HG03280 (cell line): ENCODE data around the gene CDA.

Experiments
- ATAC-seq: cut with Tn5 transposase; IDR thresholded peaks from one replicate; pipeline ENCODE4 v1.9.1; 2021; ENCODE audit warnings: mild to moderate bottlenecking, moderate library complexity; ENCODE audit not compliant: unreplicated experiment

CDA gene

DNA sequence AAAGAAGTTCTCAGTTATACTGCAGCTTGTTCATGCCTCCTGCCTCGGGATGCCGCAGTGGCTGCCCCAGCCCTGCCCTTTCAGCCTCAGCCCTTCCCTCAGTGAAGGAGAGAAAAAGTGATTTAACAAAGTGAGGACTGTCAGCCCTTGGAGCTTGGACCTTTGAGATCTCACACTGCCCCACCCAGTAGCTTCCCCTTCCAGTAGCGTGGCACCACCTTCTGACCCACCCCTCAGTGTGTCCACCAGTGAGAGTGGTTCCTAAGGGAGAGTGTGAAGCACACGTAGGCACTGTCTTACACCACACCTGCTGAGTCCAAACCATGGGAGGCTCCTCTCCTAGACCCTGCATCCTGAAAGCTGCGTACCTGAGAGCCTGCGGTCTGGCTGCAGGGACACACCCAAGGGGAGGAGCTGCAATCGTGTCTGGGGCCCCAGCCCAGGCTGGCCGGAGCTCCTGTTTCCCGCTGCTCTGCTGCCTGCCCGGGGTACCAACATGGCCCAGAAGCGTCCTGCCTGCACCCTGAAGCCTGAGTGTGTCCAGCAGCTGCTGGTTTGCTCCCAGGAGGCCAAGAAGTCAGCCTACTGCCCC, at the start of gene CDA:
TSS of gene CDA (plus strand) at position 464 of the 592 bp plus-strand sequence. CDS start at position 497, 33 bp downstream.
- ATAC-seq, result no peak

DNA sequence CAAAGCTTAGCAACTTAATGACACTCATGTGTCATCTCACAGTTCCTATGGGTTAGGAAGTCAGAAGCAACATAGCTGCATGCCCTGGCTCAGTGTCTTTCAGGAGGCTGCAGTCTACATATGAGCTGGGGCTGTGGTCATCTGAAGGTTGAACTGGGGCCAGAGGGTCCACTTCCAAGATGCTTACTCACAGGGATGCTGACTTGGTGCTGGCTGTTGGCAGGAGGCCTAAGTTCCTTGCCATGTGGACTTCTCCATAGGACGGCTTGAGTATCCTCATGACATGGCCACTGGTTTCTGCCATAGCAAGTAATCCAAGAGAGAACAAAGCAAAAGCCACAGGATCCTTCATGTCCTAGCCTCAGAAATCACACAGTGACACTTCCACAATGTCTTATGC, 48.6 kb upstream of the CDA start:
- ATAC-seq, result no peak

DNA sequence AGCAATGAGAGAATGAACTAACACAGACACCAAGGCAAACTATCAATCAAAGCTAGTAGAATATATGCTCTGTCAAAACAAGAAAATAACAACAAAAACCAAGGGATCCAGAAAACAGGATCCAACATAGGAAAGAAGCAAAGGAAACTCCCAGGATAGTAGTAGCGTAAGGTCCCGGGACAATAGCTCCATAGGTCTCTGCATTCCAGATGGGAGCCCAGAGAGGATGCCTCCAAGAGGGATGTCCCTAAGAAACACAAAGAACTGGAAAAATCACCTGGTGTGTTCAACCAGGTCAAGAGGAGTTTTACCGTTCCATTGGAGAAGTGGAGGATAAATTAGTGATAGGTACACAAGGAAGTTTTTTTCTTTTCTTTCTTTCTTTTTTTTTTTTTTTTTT, 42.3 kb upstream of the CDA start:
- no peak for ATAC-seq

DNA sequence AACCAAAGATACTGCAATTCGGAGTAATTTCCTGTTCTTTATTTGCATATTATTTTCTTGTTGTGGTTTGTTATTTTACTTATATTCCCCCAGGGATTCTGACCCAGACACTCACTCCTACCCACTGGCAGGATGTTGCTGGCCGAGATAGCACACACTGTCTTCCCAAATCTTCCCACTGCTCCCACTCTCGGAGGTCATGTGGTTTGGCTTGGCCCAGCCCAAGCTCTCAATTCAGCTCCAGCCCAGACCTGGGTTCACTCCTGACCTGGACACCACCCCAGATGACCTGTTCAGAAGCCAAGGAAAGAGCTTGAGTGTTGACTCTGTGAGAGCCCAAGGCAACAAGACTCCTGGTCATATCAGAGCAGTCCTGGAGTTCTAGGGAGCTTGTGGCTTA, 37.7 kb upstream of the CDA start:
- ATAC-seq, result no peak

DNA sequence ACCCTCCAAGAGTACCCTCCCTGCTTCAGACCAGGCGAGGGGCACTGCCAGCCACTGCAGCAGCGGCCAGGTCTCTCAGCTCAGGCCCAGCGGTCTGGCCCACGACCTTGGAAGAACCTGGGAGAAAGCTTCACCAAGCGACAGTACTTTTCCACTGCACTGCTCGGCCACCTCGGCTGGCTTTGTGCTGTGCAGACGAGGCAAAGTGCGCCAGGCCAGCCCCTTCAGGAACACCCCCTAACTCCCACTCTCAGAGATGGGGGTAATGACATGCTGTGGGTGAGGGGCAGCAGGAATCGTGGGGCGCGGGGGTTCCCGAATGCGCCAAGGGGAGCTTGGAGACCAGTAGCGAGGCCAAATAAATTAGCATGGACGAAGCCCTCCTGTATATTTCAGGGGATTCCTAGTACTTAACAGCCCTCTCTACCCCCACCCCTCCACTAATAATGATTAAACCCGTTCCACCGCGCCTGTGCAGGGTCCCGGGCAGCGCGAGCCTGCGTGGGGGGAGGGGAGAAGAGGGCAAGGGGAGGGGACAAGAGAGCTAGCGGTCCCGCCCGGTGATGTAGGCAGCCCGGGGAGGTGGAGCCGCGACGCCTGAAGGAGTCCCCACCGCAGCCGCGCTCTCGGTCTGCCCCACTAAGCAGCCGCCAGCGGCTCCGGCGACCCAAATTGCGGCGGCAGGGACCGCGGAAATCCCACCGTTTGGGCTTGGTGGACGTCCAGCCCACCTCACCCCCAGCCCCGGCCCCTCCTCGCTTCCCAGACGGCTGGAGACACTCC, 36.8 kb upstream of the CDA start, which contains the start of gene FAM43B:
TSS of gene FAM43B (plus strand) at position 629 of the 783 bp plus-strand sequence. CDS start 401 bp downstream, outside the sequence.
- ATAC-seq, result no peak

DNA sequence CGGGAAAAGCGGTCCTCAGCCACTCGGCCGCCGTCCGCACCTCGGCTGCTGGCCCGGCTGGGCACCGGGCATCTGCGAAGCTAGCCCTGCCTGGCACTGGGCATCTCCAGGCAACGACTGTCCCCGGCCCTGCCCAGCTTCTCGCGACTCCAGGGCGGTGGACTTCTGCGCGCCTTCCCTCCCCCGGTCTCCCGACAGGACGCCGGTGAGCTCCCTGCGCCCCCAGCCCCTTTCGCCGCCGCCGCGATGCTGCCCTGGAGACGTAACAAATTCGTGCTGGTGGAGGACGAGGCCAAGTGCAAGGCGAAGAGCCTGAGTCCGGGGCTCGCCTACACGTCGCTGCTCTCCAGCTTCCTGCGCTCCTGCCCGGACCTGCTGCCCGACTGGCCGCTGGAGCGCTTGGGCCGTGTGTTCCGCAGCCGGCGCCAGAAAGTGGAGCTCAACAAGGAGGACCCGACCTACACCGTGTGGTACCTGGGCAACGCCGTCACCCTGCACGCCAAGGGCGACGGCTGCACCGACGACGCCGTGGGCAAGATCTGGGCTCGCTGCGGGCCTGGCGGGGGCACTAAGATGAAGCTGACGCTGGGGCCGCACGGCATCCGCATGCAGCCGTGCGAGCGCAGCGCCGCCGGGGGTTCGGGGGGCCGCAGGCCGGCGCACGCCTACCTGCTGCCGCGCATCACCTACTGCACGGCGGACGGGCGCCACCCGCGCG, 36.0 kb upstream of the CDA start:
- ATAC-seq, result no peak

DNA sequence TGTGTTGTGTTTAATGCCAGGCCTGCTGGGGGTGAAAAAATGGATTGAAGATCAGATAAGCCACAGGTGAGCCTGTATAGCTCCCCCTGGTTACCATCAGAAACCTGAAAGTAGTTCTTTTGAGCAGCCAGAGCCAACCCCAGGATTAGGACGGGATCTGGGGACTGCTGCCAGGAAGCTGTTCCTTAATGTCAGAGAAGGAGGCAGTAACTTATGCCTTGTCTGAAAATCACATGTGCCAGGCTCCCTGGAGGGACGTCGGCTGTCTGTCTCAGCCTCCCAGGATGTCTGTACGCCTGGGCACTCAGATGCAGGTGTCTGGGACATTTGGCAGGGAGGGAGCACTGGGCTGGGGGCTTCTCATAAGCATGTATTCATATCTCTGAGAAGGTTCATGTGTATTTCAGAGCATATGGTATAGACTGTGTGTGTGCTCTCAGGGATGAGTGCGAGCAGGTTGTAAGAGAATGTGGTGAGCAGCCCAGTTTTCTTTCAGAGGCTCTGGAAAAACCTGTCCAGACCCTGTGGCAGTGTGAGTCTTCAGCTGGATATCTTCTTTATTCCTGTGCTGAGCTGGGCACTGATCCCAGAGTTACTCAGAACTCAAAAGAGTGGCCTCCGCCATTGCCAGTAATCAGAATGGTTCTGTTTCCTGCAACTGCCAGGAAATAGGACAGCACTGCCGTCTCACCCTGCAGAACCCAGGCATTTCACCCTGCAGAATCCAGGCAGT, 33.7 kb upstream of the CDA start:
- ATAC-seq, result no peak

DNA sequence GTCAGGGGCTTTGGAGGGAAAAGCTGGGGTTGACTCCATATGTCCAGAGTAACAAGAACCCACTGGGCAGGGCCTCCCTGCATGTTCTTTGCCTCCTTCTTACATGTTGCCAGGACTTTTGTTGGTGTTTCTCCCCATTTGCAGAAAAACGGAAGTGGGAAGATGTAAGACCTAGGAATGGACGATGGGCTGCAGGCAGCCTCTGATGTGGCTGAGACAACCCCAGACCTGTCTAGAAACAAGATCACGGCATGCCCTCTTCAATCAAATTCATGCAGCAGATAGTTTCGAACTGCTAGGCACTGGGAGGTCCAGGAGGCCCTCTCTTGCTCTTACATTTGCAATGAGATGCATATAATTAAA, 33.2 kb upstream of the CDA start:
- ATAC-seq, result no peak

DNA sequence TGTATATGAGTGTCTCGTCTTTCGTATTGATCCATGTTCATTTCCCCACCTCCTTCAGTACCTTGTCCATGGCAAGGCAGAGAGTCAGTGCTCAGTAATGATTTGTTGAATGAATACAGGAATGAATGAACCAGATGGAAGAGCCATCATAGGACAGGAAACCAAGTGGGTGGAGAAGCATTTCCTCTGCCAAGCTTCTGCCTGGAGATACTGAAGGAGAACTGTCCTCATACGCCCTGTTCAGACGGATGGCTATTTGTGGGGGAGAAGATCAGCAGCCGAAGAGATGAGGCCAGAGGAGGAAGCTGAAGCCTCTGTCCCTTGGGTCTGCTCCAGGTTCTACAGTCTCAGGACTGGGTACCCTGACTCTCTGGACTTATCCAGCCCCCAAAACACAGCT, 30.7 kb upstream of the CDA start:
- no peak for ATAC-seq

DNA sequence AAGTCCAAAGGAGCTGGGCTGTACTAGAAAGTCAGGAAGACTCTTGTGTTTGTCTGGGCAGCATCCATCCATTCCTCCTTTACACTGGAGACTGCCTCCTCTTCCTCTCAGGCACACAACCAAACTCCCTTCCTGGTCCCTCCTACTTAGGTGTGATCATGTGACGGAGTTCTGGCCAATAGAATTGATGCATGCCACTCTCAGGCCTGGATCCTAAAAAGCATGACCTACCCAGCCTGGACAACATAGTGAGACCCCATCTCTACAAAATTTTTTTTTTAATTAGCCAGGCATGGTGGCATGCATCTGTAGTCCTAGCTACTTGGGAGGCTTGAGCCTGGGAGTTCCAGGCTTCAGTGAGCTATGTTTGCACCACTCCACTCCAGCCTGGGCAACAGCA, 27.9 kb upstream of the CDA start:
- no peak for ATAC-seq

DNA sequence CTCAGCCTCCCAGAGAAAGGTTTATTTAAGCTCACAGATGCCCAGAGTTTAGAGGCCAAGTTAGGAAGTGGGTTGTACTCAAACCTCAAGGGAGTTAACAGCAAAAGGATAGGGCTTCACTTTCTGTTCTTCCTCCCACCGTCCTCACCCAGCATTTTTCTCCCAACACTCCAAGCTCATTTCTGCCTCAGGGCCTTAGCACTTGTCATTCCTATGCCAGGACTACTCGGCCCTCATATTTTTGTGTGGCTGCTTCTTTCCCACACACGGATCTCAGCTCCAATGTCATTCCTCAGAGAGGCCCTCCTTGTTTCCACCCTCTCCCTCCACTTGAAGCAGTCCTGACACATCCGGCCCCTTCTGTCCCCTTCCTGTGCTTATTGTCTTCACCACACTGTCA, 23.7 kb upstream of the CDA start:
- ATAC-seq, result no peak

DNA sequence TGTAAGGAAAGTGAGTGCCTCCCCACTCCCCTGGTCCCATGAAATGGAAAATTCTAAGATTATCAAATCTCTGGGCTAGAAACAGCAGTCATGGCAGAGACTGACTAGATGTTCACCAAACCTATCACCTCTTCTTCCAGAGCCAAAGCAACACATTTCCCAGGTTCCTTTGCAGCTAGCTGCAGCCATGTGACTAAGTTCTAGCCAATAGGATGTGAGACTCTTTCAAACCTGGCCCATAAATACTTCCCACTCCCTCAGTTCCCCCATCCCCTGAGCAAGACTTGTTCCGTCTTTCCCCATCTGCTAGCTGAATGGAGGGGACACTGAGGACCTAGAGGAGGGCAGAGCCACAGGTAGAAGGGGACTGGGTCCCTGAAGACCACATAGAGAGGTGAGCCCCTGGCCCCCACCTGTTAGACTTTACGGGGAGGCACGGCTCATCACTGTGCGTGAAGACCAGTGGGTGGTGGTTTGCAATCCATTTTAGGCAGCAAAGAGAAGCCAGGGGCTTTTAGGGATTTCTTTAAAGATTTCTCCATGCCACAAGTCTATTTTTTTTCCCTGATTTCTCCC, 19.3 kb upstream of the CDA start:
- ATAC-seq, result no peak

DNA sequence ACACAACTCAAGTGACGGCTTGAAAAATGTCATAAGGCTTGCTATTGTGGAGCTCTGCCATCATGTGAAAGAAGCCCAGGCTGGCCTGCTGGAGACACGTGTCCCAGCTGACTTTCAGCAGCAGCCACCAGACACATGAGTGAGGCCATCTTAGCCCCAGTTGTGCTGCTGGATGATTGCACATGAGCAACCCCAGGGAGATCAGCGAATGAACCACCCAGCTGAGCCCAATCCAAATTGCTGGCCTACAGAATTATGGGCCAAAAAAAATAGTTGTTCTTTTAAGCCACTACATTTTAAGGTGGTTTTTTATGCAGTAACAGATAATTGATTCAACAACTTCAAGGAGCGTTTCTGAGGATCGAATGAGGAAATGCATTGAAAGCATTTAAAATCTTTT, 17.5 kb upstream of the CDA start:
- no peak for ATAC-seq

DNA sequence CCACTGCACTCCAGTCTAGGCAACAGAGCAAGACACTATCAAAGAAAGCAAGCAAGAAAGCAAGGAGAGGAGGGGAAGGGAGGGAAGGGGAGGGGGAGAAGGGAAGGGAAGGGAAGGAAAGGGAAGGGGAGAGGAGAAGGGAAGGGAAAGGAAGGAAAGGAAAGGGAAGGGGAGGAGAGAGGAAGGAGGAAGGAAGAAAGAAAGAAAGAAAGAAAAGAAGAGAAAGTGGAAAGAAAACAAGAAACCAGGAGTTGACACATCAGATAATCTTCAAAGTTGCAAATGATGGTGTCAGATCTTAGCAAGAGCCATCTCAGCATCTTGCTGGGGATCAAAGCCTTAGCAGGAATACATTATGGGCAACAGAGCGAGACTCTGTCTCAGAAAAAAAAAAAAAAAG, 14.9 kb upstream of the CDA start:
- ATAC-seq, result no peak

DNA sequence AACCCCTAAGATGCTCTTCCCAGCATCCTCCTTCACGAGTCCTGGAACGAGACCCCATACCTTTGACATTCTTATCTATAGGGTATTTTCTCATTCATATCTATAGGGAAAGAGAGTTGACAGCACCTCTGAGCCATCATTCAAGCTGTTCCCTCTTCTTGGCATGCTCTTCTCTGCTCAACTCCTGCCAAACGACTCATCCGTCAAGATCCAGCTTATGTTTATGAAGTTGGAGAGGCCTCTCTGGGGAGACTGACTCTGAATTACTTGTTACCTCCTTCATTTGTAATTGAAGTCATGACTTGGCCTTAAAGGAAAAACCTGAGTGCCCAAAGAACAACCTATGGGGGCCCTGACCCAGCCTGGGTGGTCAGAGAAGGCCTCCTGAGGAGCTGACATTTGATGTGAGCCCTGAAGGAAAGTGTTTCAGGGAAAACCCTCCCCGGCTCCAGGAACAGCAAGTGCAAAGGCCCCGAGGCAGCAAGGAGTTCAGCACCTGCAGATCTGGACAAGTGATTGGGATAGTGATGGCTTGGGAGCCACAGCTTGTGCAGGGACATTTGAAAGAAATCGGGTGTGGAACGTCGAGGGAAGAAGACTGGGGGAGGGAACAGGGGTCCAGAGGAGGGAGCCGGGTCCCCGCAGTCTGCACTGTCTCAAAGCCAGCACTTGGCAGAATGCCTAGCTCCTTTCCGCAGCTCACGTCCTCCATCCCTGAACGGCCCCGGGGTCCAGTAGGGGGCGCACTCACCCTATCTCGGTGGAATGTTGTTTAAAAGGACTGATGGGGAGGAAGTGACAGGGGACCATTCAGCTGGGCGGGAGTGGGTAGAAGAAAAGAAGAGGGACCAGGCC, 14.0 kb upstream of the CDA start:
- no peak for ATAC-seq

DNA sequence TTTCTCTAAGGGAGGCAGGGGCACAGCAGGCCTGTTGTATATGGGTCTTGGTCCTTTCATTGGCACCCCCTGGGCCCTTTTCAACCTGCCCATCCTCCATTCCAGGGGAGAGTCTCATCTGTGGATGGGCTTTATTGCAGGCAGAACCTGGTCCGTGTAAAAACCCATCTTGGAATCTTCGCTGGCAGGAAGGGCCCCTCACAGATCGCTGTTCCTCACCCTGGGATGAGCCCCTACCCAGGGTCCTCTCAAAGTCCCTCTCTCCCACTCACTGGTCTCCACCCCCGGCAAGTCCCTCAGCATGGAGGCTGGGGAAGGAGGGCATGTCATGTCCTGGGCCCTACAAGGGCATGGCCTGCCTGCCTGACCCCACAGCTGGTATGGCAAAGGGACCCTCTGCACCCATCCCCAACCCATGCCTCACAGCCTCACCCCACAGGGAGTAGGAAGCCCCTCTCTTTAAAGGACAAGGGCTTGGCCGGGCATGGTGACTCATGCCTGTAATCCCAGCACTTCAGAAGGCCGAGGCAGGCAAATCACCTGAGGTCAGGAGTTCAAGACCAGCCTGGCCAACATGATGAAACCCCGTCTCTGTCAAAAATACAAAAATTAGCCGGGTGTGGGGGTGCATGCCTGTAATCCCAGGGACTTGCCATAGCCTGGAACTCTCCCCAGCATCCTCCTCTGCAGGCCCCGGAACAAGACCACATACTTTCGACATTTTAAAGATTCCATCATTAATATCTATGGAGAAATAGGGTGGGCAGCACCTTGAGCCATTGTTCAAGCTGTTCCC, 13.2 kb upstream of the CDA start:
- no peak for ATAC-seq

DNA sequence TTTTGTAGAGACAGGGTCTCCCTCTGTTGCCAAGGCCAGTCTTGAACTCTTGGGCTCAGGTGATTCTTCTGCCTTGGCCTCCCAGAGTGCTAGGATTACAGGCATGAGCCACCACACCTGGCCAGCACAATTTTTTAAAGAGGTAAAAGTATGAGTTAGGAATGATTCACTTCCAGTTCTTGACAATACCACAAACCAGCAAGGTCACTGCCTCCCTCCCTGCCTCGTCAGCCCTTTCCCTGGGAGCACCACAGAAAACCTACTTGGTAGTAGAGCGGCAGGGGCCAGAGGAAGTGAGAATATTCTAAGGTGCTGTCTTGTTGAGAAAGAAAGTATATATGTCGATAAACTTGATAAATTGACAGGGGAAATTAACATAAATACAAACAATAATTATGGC, 10.8 kb upstream of the CDA start:
- ATAC-seq, result no peak

DNA sequence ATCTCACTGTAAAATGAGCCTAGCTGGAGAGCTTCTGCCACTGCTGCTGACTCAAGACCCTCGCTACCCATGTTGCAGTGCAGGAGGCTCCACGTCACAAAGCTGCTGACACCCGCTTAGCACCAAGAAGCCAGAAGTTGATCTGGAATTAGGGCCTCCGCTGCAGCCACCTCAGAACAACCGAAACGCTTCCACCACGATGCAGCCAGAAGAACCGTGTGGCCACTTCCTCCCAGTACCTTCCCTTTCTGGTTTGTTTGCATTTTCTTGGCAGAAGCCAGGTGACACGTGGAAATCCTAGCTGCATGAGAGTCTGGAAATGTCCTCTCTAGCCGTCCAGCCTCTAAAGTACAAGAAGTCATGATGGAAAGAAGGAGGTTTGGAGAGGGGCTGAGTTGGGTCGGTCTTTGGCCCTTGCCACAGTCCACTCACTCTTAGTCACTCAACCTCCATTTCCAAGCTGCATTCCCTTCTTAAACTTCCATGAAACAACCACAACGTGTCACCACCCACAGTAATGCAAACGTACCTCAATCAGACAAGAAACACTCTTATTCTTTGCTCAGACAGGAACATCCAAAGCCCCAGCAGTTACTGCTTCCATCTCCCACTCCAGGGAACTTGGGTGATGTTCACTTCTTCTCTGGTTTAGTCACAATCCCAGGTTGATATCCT, 10.0 kb upstream of the CDA start:
- ATAC-seq, result no peak

DNA sequence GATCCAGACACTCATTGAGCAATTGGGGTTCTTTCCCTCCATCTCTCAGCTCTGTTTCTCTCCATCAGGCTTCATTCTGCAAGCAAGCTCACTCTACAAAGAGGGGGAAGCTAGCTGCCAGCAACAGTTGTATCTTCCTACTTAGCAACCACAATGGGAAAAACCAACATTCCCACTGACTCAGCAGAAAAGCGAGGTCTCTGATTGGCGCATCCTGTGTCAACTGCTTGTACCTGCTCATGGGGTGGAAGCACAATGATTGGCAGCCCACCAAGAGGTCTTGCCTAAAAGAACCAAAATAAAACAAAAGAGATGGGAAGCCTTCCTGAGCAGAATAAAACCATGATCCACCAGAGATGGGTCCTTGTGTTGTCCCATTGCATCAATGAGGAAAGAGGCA, 4.0 kb upstream of the CDA start:
- no peak for ATAC-seq
